Adrenal gland (tissue), 5 donors: Measurements from ENCODE around the gene TMEM243.

Experiments
- POLR2A ChIP-seq, 2 donors: fragments of 450-650 bp; IDR thresholded peaks; one replicate each; pipeline ENCODE4 v1.6.1; 2017; ENCODE audit warnings: antibody characterized with exemption in 2 of 2, mild to moderate bottlenecking in 2 of 2, moderate library complexity in 1 of 2
- TF ChIP-seq, protein P1 (sequence below), 6 experiments: fragments of 450-650 bp in 4 of 6; fragments of 200-600 bp in 2 of 6; sonication (generic) in 1 of 6; IDR thresholded peaks; 1 replicate in 5 of 6; 2 replicates in 1 of 6; pipeline versions ENCODE4 v1.5.1 to v1.8.0; 2016 to 2021; ENCODE audit warnings: antibody characterized with exemption in 6 of 6, mild to moderate bottlenecking in 2 of 6, moderate library complexity in 1 of 6
- donor health status: DM: no; HTN: no; CAD: no.

DNA sequence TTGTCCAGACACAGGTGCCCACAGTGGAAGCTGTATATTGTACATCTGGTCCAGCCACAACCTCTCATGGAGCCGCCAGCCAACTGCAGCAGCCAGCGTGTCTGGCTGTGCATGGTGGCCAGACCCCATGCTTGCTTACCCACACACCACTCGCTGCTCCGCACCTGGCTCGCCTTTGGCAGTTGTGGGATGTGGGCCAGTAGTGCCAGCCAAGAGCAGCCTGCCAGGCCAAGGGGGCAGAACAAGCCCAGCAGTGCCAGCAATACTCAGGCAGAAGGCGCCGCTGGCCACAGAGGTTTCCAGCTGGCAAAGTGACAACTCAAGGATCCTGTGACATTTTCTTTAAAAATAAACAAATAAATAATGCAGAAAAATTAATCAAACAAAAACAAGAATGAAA is 11.7 kb upstream of the TMEM243 start:
- TF ChIP-seq POLR2A (IDR thresholded peaks at IDR 0.05): no peak
- TF ChIP-seq, protein P1, sequence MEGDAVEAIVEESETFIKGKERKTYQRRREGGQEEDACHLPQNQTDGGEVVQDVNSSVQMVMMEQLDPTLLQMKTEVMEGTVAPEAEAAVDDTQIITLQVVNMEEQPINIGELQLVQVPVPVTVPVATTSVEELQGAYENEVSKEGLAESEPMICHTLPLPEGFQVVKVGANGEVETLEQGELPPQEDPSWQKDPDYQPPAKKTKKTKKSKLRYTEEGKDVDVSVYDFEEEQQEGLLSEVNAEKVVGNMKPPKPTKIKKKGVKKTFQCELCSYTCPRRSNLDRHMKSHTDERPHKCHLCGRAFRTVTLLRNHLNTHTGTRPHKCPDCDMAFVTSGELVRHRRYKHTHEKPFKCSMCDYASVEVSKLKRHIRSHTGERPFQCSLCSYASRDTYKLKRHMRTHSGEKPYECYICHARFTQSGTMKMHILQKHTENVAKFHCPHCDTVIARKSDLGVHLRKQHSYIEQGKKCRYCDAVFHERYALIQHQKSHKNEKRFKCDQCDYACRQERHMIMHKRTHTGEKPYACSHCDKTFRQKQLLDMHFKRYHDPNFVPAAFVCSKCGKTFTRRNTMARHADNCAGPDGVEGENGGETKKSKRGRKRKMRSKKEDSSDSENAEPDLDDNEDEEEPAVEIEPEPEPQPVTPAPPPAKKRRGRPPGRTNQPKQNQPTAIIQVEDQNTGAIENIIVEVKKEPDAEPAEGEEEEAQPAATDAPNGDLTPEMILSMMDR (IDR thresholded peaks at IDR 0.05): no peak
